ENCODE measurements around the gene ADGRE1.

- TF ChIP-seq CTCF (IDR thresholded peaks at IDR 0.05) = no peak
- no peak for TF ChIP-seq POLR2AphosphoS5 (IDR thresholded peaks at IDR 0.05)
- TF ChIP-seq POLR2A (IDR thresholded peaks at IDR 0.05) = no peak
- TF ChIP-seq EP300 (IDR thresholded peaks at IDR 0.05) = no peak
Measured at GRCh38 chr19:6955082-6955481, 67.7 kb downstream of the ADGRE1 start.

Measured in sigmoid colon (tissue), 4 donors.